HG03520 (cell line): ENCODE results near the gene RBM12.

Source experiments
- ATAC-seq: cut with Tn5 transposase; IDR thresholded peaks from one replicate; pipeline ENCODE4 v1.9.1; 2021; ENCODE audit warnings: mild to moderate bottlenecking, moderate library complexity; ENCODE audit not compliant: unreplicated experiment

Gene RBM12

DNA sequence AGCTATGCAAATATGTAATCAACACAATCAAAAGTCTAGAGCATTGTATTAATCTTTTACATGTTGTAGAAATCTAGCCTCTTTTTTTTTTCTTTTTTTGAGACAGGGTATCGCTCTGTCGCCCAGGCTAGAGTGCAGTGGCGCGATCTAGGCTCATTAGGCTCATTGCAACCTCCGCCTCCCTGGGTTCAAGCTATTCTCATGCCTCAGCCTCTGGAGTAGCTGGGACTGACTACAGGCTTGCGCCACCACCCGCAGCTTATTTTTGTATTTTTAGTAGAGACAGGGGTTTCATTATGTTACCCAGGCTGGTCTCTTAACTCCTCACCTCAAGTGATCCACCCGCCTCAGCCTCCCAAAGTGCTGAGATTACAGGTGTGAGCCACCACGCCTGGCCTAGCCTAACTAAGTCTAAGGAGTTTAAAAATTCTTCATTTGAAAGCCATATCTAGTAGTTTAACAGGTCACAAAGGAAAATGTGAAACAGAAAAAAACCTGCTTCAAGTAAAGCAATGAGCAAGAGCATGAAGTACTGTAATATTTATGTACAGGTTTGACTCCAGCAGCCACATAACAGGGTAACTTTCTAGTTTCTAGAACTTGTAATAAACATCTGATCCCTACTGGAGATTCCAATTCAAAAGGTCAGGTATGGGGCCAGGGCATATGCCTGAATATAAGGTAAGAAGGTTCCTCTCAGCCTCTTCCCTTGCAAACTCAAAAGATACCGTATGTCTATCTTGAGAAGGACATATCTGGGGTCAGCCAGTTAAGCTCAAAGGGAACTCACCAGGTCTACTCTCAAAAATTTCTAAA lies 4.4 kb downstream of the RBM12 start:
- no peak for ATAC-seq

- no peak for ATAC-seq
Measured at GRCh38 chr20:35657271-35657670, 7.4 kb downstream of the RBM12 start.

- no peak for ATAC-seq
Measured at GRCh38 chr20:35654415-35654814, 10.3 kb downstream of the RBM12 start.

DNA sequence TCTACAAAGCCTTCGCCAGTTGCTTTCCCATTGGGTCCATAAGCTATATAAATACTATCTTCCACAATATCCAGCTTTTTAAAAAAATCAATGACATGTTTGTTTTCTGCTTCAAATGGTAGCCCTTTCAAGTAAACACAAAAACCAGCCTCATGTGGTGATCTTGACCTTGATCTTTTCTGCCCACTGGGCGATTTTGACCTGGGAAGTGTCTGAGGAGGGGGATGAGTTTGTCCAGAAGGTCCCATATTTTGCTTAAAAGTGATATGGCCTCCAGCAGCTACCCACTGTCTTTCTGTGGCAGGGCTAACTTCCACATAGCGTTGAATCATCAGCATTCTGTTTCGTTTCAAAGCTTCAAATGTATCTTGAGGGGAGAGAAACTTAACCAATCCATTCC lies 10.8 kb downstream of the RBM12 start:
- no peak for ATAC-seq

DNA sequence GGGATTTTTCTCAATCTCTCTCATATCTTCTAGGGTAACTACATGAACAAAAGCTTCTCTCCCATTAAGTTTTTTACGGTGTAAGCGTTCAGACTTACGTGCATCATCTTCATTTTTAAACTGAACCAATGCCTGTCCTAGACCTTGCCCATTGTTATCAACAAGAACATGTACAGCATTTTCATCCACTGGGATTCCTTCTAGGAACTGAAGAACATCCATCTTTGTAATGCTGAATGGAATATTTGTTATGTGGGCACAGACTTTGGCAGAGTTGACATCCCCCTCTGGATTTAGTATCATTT lies 11.3 kb downstream of the RBM12 start:
- ATAC-seq = no peak

DNA sequence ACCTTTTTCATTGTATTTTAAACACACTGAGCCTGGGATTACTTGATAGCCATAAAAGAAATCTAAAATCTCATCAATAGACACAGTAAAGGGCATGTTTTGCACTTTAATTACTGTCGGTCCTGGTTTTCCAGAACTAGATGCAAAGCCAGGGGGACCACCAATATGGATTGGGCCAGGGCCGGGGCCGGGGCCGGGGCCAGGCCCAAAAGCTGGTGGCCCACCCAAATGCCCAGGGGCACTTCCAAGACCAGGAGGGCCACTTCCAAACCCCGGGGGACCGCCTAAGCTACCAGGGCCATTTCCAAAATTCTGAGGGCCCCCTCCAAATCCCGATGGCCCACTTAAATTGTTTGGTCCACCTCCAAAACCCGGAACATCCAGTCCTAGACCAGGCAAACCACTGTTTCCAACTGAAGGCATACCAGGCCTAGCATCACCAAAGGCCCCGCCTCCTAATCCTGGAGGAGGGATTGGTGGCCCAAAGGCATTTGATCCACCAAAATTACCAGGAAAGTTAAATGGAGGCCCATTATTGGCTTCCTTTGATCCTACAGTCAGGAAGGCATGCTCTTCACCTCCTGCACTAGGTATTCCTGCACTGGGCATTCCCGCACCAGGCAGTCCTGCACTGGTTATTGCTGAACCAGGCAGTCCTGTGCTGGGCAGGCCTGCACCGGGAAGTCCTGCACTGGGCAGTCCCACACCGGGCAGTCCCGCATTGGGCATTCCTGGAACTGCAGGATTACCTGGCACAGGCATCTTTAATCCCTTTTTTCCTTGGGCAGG lies 11.9 kb downstream of the RBM12 start:
- no peak for ATAC-seq

GRCh38 chr20:35651958-35652357 lies 12.7 kb downstream of the RBM12 start:
- no peak for ATAC-seq

- ATAC-seq = no peak
Measured at GRCh38 chr20:35650632-35651031, 14.1 kb downstream of the RBM12 start.

- ATAC-seq = no peak
Measured at GRCh38 chr20:35648836-35649235, 15.9 kb downstream of the RBM12 start.

GRCh38 chr20:35644806-35645205 lies 19.9 kb downstream of the RBM12 start:
- no peak for ATAC-seq

DNA sequence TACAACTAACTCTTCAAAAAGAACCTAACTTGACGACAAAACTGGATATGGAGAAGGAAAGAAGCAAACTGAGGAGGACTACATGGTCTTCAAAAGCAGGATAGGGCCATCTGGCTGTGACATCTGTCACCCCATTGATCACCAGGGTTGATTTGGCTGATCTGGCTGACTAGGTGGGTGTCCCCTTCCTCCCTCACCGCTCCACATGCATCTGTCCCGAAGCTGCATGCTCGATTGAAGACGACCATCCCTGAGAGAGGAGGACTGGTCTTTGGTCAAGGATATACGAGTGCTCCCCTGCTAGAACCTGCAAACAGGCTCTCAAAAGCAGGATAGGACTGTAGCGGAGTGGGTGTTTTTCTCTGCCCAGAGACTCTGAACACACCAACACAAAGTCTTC lies 21.7 kb downstream of the RBM12 start:
- no peak for ATAC-seq

GRCh38 chr20:35641743-35642142 lies 23.0 kb downstream of the RBM12 start:
- ATAC-seq = no peak

- ATAC-seq = no peak
Measured at GRCh38 chr20:35640724-35641123, 24.0 kb downstream of the RBM12 start.

- ATAC-seq = no peak
Measured at GRCh38 chr20:35638751-35639150, 25.9 kb downstream of the RBM12 start.

DNA sequence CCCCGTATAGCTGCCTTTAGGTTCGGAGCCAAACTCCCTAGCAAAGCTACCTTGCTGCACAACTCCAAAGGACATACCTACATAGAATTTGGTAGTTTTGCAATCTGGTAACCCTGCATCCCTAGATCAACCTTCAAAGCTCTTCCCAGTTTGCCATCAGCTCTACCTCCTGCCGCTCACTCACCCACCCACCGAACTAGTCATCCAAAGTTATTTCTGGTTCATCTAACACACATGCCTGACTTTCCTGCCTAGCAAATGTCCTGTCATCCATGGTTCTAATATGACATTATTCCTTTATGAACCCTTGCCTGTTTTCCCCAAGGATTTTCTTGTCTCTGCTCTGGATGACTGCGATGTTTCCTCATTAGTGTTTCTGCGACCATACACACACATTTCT lies 27.4 kb downstream of the RBM12 start:
- no peak for ATAC-seq

DNA sequence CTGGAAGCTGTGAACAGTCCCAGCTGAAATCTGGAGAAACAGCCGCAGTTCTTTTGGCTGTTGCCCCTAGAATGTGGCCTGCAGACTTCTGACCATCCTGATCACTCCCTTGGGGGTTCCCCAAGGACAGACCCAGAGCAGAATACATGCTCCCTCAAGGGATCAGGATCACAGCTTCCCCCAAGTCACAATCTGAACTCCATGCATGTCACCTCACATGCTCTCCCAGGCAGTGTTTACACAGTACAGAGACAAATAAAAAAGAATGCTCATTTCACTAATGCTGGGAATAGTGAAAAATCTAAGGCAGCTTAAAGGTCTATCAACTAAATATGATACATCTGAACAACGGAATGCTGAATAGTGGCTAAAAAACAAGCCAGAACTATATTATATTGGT lies 28.6 kb downstream of the RBM12 start:
- ATAC-seq = no peak

DNA sequence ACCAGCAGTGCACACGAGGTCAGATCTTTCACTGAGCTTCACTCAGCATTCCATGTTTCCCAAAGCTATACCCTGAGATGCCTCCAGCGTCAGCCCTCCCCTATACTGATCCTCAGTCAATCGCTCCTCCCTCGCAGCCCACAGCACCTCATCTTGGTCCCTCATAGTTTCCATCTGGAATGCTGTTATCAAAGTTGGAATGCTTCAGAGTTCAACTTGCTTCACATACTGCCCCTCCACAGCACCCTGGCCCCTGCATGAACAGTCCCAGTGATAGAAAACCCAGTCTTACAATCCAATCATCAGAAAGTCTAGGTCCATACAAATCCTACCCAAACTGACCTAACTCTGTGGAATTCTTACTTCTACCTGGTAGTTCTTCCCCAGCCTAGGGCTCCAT lies 29.0 kb downstream of the RBM12 start:
- no peak for ATAC-seq

- ATAC-seq = no peak
Measured at GRCh38 chr20:35632539-35633115, 32.1 kb downstream of the RBM12 start.

- no peak for ATAC-seq
Measured at GRCh38 chr20:35630636-35631035, 34.1 kb downstream of the RBM12 start.

DNA sequence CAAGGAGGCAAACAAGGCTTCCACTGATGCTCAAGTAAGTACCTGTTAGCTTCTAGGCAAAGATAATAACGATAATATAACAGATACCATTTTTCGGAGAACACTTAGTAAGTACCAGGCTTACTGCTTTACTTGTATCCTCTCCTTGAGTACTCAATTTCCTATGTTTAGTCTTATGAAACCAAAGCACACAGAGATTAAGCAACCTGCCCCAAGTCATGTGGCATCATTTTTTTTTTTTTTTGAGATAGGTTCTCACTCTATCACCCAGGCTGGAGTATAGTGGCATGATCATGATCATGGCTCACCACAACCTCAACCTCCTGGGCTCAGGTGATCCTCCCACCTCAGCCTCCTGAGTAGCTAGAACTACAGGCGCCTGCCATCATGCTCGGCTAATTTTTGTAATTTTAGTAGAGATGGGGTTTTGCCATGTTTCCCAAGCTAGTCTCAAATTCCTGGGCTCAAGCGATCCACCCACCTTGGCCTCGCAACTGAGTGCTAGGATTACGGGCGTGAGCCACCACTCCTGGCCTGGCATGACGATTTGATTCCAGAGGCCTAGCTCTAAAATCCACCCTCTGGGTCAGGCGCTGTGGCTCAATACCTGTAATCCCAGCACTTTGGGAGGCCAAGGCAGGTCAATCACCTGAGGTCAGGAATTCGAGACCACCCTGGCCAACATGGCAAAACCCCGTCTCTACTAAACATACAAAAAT lies 35.1 kb downstream of the RBM12 start:
- no peak for ATAC-seq

- ATAC-seq = no peak
Measured at GRCh38 chr20:35627121-35627520, 37.6 kb downstream of the RBM12 start.
